Skin of body (tissue), 2 donors: ENCODE results near the gene ST6GALNAC4. TPM values are rescaled to one million over a fixed set of nuclear protein-coding genes. Genes with fewer than 3 reads are reported as not detected.
A peak's percentile ranks its signal among the peaks of the same experiment; 100 is the strongest.

Experiments used
- DNase-seq: peaks from one replicate; lab custom pipeline; 2025; lab: John Stamatoyannopoulos, UW
- total RNA-seq: library from RNA; depleted of rRNA; stranded (reverse); fragments of >200 nt; gene quantifications from one replicate; pipeline ENCODE4 v1.2.3, GENCODE V29; 2014

Gene ST6GALNAC4
- total RNA-seq, 1 donor from 2014 or later = 8.9 TPM

GRCh38 chr9:127912882-127913281 is 4.0 kb downstream of the ST6GALNAC4 start:
- DNase-seq = no peak

- no peak for DNase-seq
These were observed 4.5 kb downstream of the ST6GALNAC4 start for GRCh38 chr9:127912296-127912695.

- DNase-seq = no peak
These were observed 6.1 kb downstream of the ST6GALNAC4 start for GRCh38 chr9:127910613-127911205.

- no peak for DNase-seq
These were observed 7.0 kb downstream of the ST6GALNAC4 start for GRCh38 chr9:127909839-127910273.

- DNase-seq = no peak
These were observed 8.2 kb downstream of the ST6GALNAC4 start for GRCh38 chr9:127908660-127908926.

- DNase-seq = no peak
These were observed 8.8 kb downstream of the ST6GALNAC4 start for GRCh38 chr9:127907867-127908659.

GRCh38 chr9:127905788-127906191 is 11.1 kb downstream of the ST6GALNAC4 start:
- no peak for DNase-seq

GRCh38 chr9:127905004-127905728 is 11.7 kb downstream of the ST6GALNAC4 start:
- no peak for DNase-seq

GRCh38 chr9:127904561-127905003 is 12.3 kb downstream of the ST6GALNAC4 start:
- DNase-seq = no peak

- no peak for DNase-seq
These were observed 13.0 kb downstream of the ST6GALNAC4 start for GRCh38 chr9:127903557-127904475.

GRCh38 chr9:127899128-127899943 is 17.5 kb downstream of the ST6GALNAC4 start, which contains the start of gene ST6GALNAC6:
TSS of gene ST6GALNAC6 (minus strand) at chr9:127899603. CDS start at chr9:127897981, 1,622 bp downstream.
- peak; percentile 43 for DNase-seq

- peak; percentile 71 for DNase-seq
These were observed 18.3 kb downstream of the ST6GALNAC4 start for GRCh38 chr9:127898433-127899127.

GRCh38 chr9:127897193-127897692 is 19.6 kb downstream of the ST6GALNAC4 start:
- peak; percentile 23 for DNase-seq

- DNase-seq = no peak
These were observed 20.2 kb downstream of the ST6GALNAC4 start for GRCh38 chr9:127896395-127897192.

- DNase-seq = no peak
These were observed 21.0 kb downstream of the ST6GALNAC4 start for GRCh38 chr9:127895811-127896210.

GRCh38 chr9:127893392-127893791 is 23.4 kb downstream of the ST6GALNAC4 start:
- DNase-seq = no peak

GRCh38 chr9:127892831-127893230 is 24.0 kb downstream of the ST6GALNAC4 start:
- no peak for DNase-seq

- no peak for DNase-seq
These were observed 26.8 kb downstream of the ST6GALNAC4 start for GRCh38 chr9:127890053-127890452.

GRCh38 chr9:127887792-127888191 is 29.0 kb downstream of the ST6GALNAC4 start:
- no peak for DNase-seq
